ENCODE data around the gene TSR1.

GRCh38 chr17:2383628-2384167 is 47.4 kb upstream of the TSR1 start:
- TF ChIP-seq CTCF (IDR thresholded peaks at IDR 0.05) (no peak), POLR2A (IDR thresholded peaks at IDR 0.05) (no peak)
